Hepatocyte (in vitro differentiated cells): ENCODE results near the gene PARN. TPM values are rescaled to one million over a fixed set of nuclear protein-coding genes. Genes with fewer than 3 reads are reported as not detected.

Experiments
- DNase-seq: peaks from one replicate; pipeline ENCODE4 v3.0.0-alpha.2; 2016; ENCODE audit warnings: low spot score
- H2AFZ ChIP-seq: fragments of 200-600 bp; sonication (generic); 2 replicates; pipeline ENCODE4 v1.6.0; 2016; ENCODE audit warnings: antibody characterized with exemption, mild to moderate bottlenecking
- H3K27ac ChIP-seq: fragments of 200-600 bp; sonication (generic); 2 replicates; pipeline ENCODE4 v1.5.1; 2016; ENCODE audit warnings: mild to moderate bottlenecking
- H3K27me3 ChIP-seq: fragments of 200-600 bp; sonication (generic); 2 replicates; pipeline ENCODE4 v1.6.1; 2016
- H3K36me3 ChIP-seq: fragments of 200-600 bp; sonication (generic); replicated peaks from 2 replicates; pipeline ENCODE4 v1.5.1; 2016; ENCODE audit warnings: low read depth; ENCODE audit not compliant: insufficient read depth
- H3K4me1 ChIP-seq: fragments of 200-600 bp; sonication (generic); 2 replicates; pipeline ENCODE4 v1.5.1; 2016; ENCODE audit warnings: mild to moderate bottlenecking, moderate library complexity; ENCODE audit not compliant: insufficient read depth
- H3K4me2 ChIP-seq: fragments of 200-600 bp; sonication (generic); 2 replicates; pipeline ENCODE4 v1.6.0; 2016
- H3K4me3 ChIP-seq: fragments of 200-600 bp; sonication (generic); 2 replicates; pipeline ENCODE4 v1.5.1; 2016; ENCODE audit warnings: mild to moderate bottlenecking
- H3K79me2 ChIP-seq: fragments of 200-600 bp; sonication (generic); 2 replicates; pipeline ENCODE4 v1.6.0; 2017; ENCODE audit warnings: mild to moderate bottlenecking
- H3K9me2 ChIP-seq: fragments of 200-600 bp; sonication (generic); replicated peaks from 2 replicates; pipeline ENCODE4 v1.6.0; 2017; ENCODE audit warnings: mild to moderate bottlenecking; ENCODE audit not compliant: insufficient read depth
- H3K9me3 ChIP-seq: fragments of 200-600 bp; sonication (generic); 2 replicates; pipeline ENCODE4 v1.5.1; 2016; ENCODE audit warnings: low read depth, mild to moderate bottlenecking
- H4K20me1 ChIP-seq: fragments of 200-600 bp; sonication (generic); 2 replicates; pipeline ENCODE4 v1.6.0; 2016; ENCODE audit warnings: mild to moderate bottlenecking; ENCODE audit not compliant: insufficient read depth, poor library complexity, severe bottlenecking
- CTCF ChIP-seq: fragments of 200-600 bp; sonication (generic); IDR thresholded peaks from 2 replicates; pipeline ENCODE4 v1.5.1; 2016; ENCODE audit warnings: antibody characterized with exemption, mild to moderate bottlenecking; ENCODE audit not compliant: poor library complexity
- EZH2 ChIP-seq: fragments of 200-600 bp; sonication (generic); IDR thresholded peaks from 2 replicates; pipeline ENCODE4 v1.6.1; 2016; ENCODE audit warnings: antibody characterized with exemption, mild to moderate bottlenecking, borderline replicate concordance
- EZH2phosphoT487 ChIP-seq: fragments of 200-600 bp; sonication (generic); IDR thresholded peaks from one replicate; pipeline ENCODE4 v1.6.1; 2018; ENCODE audit warnings: antibody characterized with exemption, mild to moderate bottlenecking, low read depth, moderate library complexity; ENCODE audit not compliant: unreplicated experiment, severe bottlenecking
- WGBS: methylation state at CpG from one replicate; pipeline ENCODE4 v1.1.6; 2016; ENCODE audit warnings: low lambda C conversion rate; ENCODE audit errors: missing lambda C conversion rate; 5-methylcytosine and 5-hydroxymethylcytosine counted together
- polyA plus RNA-seq: library from polyadenylated mRNA; unstranded; fragments of >200 nt; fragmentation: Nextera tagmentation; extraction: Ambion mirVana; gene quantifications from 2 replicates; pipeline ENCODE4 v1.2.1, GENCODE V29; 2016
- total RNA-seq: library from RNA; depleted of rRNA; stranded (reverse); fragments of >200 nt; gene quantifications from 2 replicates; pipeline ENCODE4 v1.2.3, GENCODE V29; 2014

Gene PARN
- total and polyA plus RNA-seq, 2 experiments from 2014 or later: 23.7 to 35.6 TPM

GRCh38 chr16:14416184-14416583 lies 213.9 kb downstream of the PARN start:
- WGBS: 100% methylated on average over 3 of the region's 3 CpGs
- TF ChIP-seq EZH2phosphoT487 (no peak), CTCF (no peak), EZH2 (no peak)
- Histone ChIP-seq H3K27ac (no peak overlapping the region), H3K27me3 (no peaks in the 10 kb centered on the region), H2AFZ (no peak overlapping the region), H3K36me3 (no peaks in the 10 kb centered on the region), H4K20me1 (no peaks in the 10 kb centered on the region), H3K9me2 (no peaks in the 10 kb centered on the region), H3K9me3 (no peaks in the 10 kb centered on the region), H3K4me3 (no peak overlapping the region), H3K4me1 (no peaks in the 10 kb centered on the region), H3K79me2 (no peaks in the 10 kb centered on the region), H3K4me2 (no peak overlapping the region)
- DNase-seq: no peak

GRCh38 chr16:14415291-14415690 lies 214.8 kb downstream of the PARN start:
- no peaks in the 10 kb centered on the region for H3K79me2 ChIP-seq
- TF ChIP-seq CTCF: no peak
- TF ChIP-seq EZH2phosphoT487: no peak
- no peak for TF ChIP-seq EZH2
- DNase-seq: no peak
- no peaks in the 10 kb centered on the region for H3K36me3 ChIP-seq
- 93% methylated on average over 7 of the region's 7 CpGs for WGBS
- no peak overlapping the region for H2AFZ ChIP-seq
- H4K20me1 ChIP-seq: no peaks in the 10 kb centered on the region
- no peaks in the 10 kb centered on the region for H3K9me2 ChIP-seq
- H3K4me3 ChIP-seq: no peak overlapping the region
- H3K27ac ChIP-seq: no peak overlapping the region
- no peaks in the 10 kb centered on the region for H3K4me1 ChIP-seq
- H3K4me2 ChIP-seq: no peak overlapping the region
- H3K9me3 ChIP-seq: no peaks in the 10 kb centered on the region
- H3K27me3 ChIP-seq: no peaks in the 10 kb centered on the region

- 38% methylated on average over 5 of the region's 5 CpGs for whole genome bisulfite sequencing
These were observed 220.5 kb downstream of the PARN start for GRCh38 chr16:14409563-14409962.

More at GRCh38 chr16:14409563-14409962, 220.5 kb downstream of the PARN start:
- Histone ChIP-seq H2AFZ (no peak overlapping the region), H3K79me2 (no peaks in the 10 kb centered on the region), H3K4me3 (no peak overlapping the region), H3K9me2 (no peaks in the 10 kb centered on the region), H3K36me3 (no peaks in the 10 kb centered on the region), H3K9me3 (no peaks in the 10 kb centered on the region), H3K4me1 (peaks cover 6% of the 10 kb centered on the region), H4K20me1 (no peaks in the 10 kb centered on the region), H3K27me3 (no peaks in the 10 kb centered on the region), H3K27ac (peak overlapping the region; percentile 55), H3K4me2 (no peak overlapping the region)
- DNase-seq: peak; percentile 84
- TF ChIP-seq EZH2phosphoT487 (no peak), EZH2 (no peak), CTCF (no peak)
